LoVo (cell line): Measurements from ENCODE around the gene KLF16.

Experiments
- DNase-seq: peaks from one replicate; pipeline ENCODE4 v3.0.0-alpha.2; 2016; ENCODE audit warnings: low spot score

KLF16 gene

GRCh38 chr19:1807030-1807694 is 56.2 kb downstream of the KLF16 start:
- DNase-seq = no peak

GRCh38 chr19:1806184-1807029 is 57.0 kb downstream of the KLF16 start:
- DNase-seq = no peak

GRCh38 chr19:1805401-1806183 is 57.8 kb downstream of the KLF16 start:
- DNase-seq = no peak

- no peak for DNase-seq
Observed at GRCh38 chr19:1804858-1805257, 58.5 kb downstream of the KLF16 start.
